ENCODE measurements around the gene SDC3. TPM values are rescaled to one million over a fixed set of nuclear protein-coding genes. Genes with fewer than 3 reads are reported as not detected.
A peak's percentile ranks its signal among the peaks of the same experiment; 100 is the strongest.
"Not testable (repeated sequence)": the region's sequence is repeated elsewhere in the genome, so short reads cannot be mapped to it uniquely, and the experiment has no call there.

The SDC3 gene
- total and polyA plus RNA-seq, 7 donors: 3.3 to 11.6 (median 6.8) TPM

GRCh38 chr1:30952098-30952497 is 43.5 kb upstream of the SDC3 start:
- no peak for ATAC-seq
- Histone ChIP-seq H3K27me3 (ENCODE audit: insufficient read depth in 3 of 3, low read length in 2 of 3) (no peaks in the 10 kb centered on the region), H3K4me3 (no peak overlapping the region), H3K4me1 (no peaks in the 10 kb centered on the region), H3K27ac (no peak overlapping the region), H3K36me3 (ENCODE audit: insufficient read depth in 1 of 2, low read depth in 1 of 2) (peaks cover 12 to 89% of the 10 kb centered on the region in 2 donors), H3K9me3 (no peaks in the 10 kb centered on the region)
- TF ChIP-seq CTCF (IDR thresholded peaks at IDR 0.05): no peak
- DNase-seq: no peak
- intact Hi-C loops (cut with DNase I): no loop called here
- WGBS, 3 donors: 86 to 97% (median 87%) methylated on average over 5 of the region's 5 CpGs

- no peaks in the 10 kb centered on the region for H3K4me1 ChIP-seq
- no peak overlapping the region for H3K4me3 ChIP-seq
- no peaks in the 10 kb centered on the region for H3K9me3 ChIP-seq
- TF ChIP-seq CTCF (IDR thresholded peaks at IDR 0.05): no peak
- WGBS, 3 donors: 92 to 93% (median 92%) methylated on average over 5 of the region's 5 CpGs
- ATAC-seq (no peak), DNase-seq (no peak)
- intact Hi-C loops (cut with DNase I): no loop called here
- H3K27me3 ChIP-seq (ENCODE audit: insufficient read depth in 3 of 3, low read length in 2 of 3): no peaks in the 10 kb centered on the region
- no peak overlapping the region for H3K27ac ChIP-seq
- H3K36me3 ChIP-seq (ENCODE audit: insufficient read depth in 1 of 2, low read depth in 1 of 2): peaks cover 12 to 89% of the 10 kb centered on the region in 2 donors
Observed at GRCh38 chr1:30950700-30951099, 42.1 kb upstream of the SDC3 start.

GRCh38 chr1:30950053-30950452 is 41.5 kb upstream of the SDC3 start:
- 91 to 96% (median 92%) methylated on average over 5 of the region's 5 CpGs for WGBS, 3 donors
- no peak for ATAC-seq
- H3K36me3 ChIP-seq (ENCODE audit: insufficient read depth in 1 of 2, low read depth in 1 of 2): peaks cover 12 to 90% of the 10 kb centered on the region in 2 donors
- no peaks in the 10 kb centered on the region for H3K4me1 ChIP-seq
- DNase-seq: no peak
- no peak for TF ChIP-seq CTCF (IDR thresholded peaks at IDR 0.05)
- H3K27me3 ChIP-seq (ENCODE audit: insufficient read depth in 3 of 3, low read length in 2 of 3): no peaks in the 10 kb centered on the region
- intact Hi-C loops (cut with DNase I): no loop called here
- no peak overlapping the region for H3K4me3 ChIP-seq
- no peaks in the 10 kb centered on the region for H3K9me3 ChIP-seq
- no peak overlapping the region for H3K27ac ChIP-seq

GRCh38 chr1:30949487-30949838 is 40.9 kb upstream of the SDC3 start:
- H3K4me1 ChIP-seq; H3K4me3 ChIP-seq; DNase-seq; H3K27me3 ChIP-seq (ENCODE audit: insufficient read depth in 3 of 3, low read length in 2 of 3); H3K27ac ChIP-seq; H3K9me3 ChIP-seq; intact Hi-C loops (cut with DNase I): not testable (repeated sequence)
- peaks cover 12 to 90% of the 10 kb centered on the region in 2 donors for H3K36me3 ChIP-seq (ENCODE audit: insufficient read depth in 1 of 2, low read depth in 1 of 2)
- peak in 1 of 4 donors; percentile 31 for ATAC-seq
- no CpG with 5 or more reads among the region's 1 CpG for WGBS, 3 donors

- H3K27me3 ChIP-seq (ENCODE audit: insufficient read depth in 3 of 3, low read length in 2 of 3); H3K4me1 ChIP-seq; H3K9me3 ChIP-seq; intact Hi-C loops (cut with DNase I); DNase-seq; H3K27ac ChIP-seq; H3K4me3 ChIP-seq: not testable (repeated sequence)
- peak in 1 of 4 donors; percentile 27 for ATAC-seq
- 71 to 90% (median 81%) methylated on average over 1 of the region's 5 CpGs for WGBS, 3 donors
- H3K36me3 ChIP-seq (ENCODE audit: insufficient read depth in 1 of 2, low read depth in 1 of 2): peaks cover 12 to 90% of the 10 kb centered on the region in 2 donors
Observed at GRCh38 chr1:30948813-30949486, 40.4 kb upstream of the SDC3 start.

GRCh38 chr1:30948278-30948677 is 39.7 kb upstream of the SDC3 start:
- ATAC-seq (no peak), DNase-seq (no peak)
- Histone ChIP-seq H3K4me1 (no peaks in the 10 kb centered on the region), H3K36me3 (ENCODE audit: insufficient read depth in 1 of 2, low read depth in 1 of 2) (peaks cover 10 to 90% of the 10 kb centered on the region in 2 donors), H3K4me3 (no peak overlapping the region), H3K27me3 (ENCODE audit: insufficient read depth in 3 of 3, low read length in 2 of 3) (no peaks in the 10 kb centered on the region), H3K27ac (no peak overlapping the region), H3K9me3 (no peaks in the 10 kb centered on the region)
- 88 to 94% (median 92%) methylated on average over 3 of the region's 3 CpGs for WGBS, 3 donors
- intact Hi-C loops (cut with DNase I): no loop called here
- TF ChIP-seq CTCF (IDR thresholded peaks at IDR 0.05): no peak

All from psoas muscle (tissue), 8 donors.